K562 (cell line): Measurements from ENCODE around the gene NLK. TPM values are rescaled to one million over a fixed set of nuclear protein-coding genes. Genes with fewer than 3 reads are reported as not detected.

Experiments
- CTCF ChIP-seq, 3 experiments: IDR thresholded peaks in 2 of 3; conservative IDR thresholded peaks in 1 of 3; 2 replicates each; pipeline ENCODE4 v1.5.1; 2011 to 2012; ENCODE audit warnings: low read length in 3 of 3, mild to moderate bottlenecking in 3 of 3, control low read depth in 2 of 3, improper control_type of control experiment in 1 of 3, inconsistent platforms in 1 of 3, low read depth in 1 of 3, mixed read lengths in 1 of 3, moderate library complexity in 1 of 3; ENCODE audit not compliant: insufficient read depth in 2 of 3
- HMGN3 ChIP-seq: IDR thresholded peaks from 2 replicates; pipeline ENCODE4 v1.6.1; 2011; ENCODE audit warnings: borderline replicate concordance, low read depth, mild to moderate bottlenecking, mixed read lengths, low read length; ENCODE audit not compliant: insufficient read length; ENCODE audit errors: extremely low read depth
- LEF1 ChIP-seq: fragments of 450-650 bp; IDR thresholded peaks from 2 replicates; pipeline ENCODE4 v1.6.1; 2016; ENCODE audit warnings: mild to moderate bottlenecking
- MAX ChIP-seq: sonication (generic); formaldehyde crosslinking; IDR thresholded peaks from 2 replicates; pipeline ENCODE4 v1.9.0; 2022; ENCODE audit warnings: mild to moderate bottlenecking, missing genetic modification reagents
- MAZ ChIP-seq, 2 experiments: fragments of 450-650 bp in 1 of 2; sonication (generic) in 1 of 2; formaldehyde crosslinking; IDR thresholded peaks in 1 of 2; conservative IDR thresholded peaks in 1 of 2; 2 replicates each; pipeline versions ENCODE4 v1.4.0 to v1.5.0; 2020; ENCODE audit warnings: mild to moderate bottlenecking in 1 of 2, missing genetic modification reagents in 1 of 2
- MGA ChIP-seq: fragments of 450-650 bp; IDR thresholded peaks from 2 replicates; pipeline ENCODE4 v1.6.1; 2016; ENCODE audit warnings: mild to moderate bottlenecking, moderate library complexity
- NCOA2 ChIP-seq, 2 experiments: fragments of 450-650 bp; IDR thresholded peaks; 2 replicates each; pipeline ENCODE4 v1.6.1; 2018; ENCODE audit warnings: mild to moderate bottlenecking in 2 of 2, moderate library complexity in 1 of 2; ENCODE audit not compliant: partially characterized antibody in 2 of 2
- NR1H2 ChIP-seq: sonication (generic); formaldehyde crosslinking; IDR thresholded peaks from 2 replicates; pipeline ENCODE4 v1.4.0; 2020; ENCODE audit warnings: mild to moderate bottlenecking, missing genetic modification reagents
- TBP ChIP-seq: optimal IDR thresholded peaks from 2 replicates; pipeline ENCODE3; 2011; ENCODE audit warnings: low read depth, low read length, improper control_type of control experiment
- TFAP4 ChIP-seq: sonication (generic); formaldehyde crosslinking; IDR thresholded peaks from 2 replicates; pipeline ENCODE4 v1.8.0; 2022; ENCODE audit warnings: missing genetic modification reagents, mild to moderate bottlenecking, moderate library complexity, borderline replicate concordance
- ZC3H8 ChIP-seq: fragments of 450-650 bp; IDR thresholded peaks from 2 replicates; pipeline ENCODE4 v1.6.1; 2017
- ZFP36 ChIP-seq: fragments of 150-350 bp; IDR thresholded peaks from 2 replicates; pipeline ENCODE4 v1.6.1; 2018; ENCODE audit warnings: low read length, low read depth; ENCODE audit not compliant: partially characterized antibody
- ZNF224 ChIP-seq: sonication (generic); formaldehyde crosslinking; IDR thresholded peaks from 2 replicates; pipeline ENCODE4 v1.8.0; 2022; ENCODE audit warnings: mild to moderate bottlenecking, missing genetic modification reagents
- ZNF76 ChIP-seq: fragments of 250-450 bp; sonication (Bioruptor Pico); IDR thresholded peaks from 2 replicates; pipeline ENCODE4 v1.4.0; 2020; ENCODE audit warnings: mild to moderate bottlenecking, moderate library complexity, borderline replicate concordance
- polyA plus RNA-seq, 8 experiments: library from polyadenylated mRNA; depleted of rRNA in 4 of 8; stranded (reverse) in 5 of 8; unstranded in 3 of 8; fragments of >200 nt; fragmentation: Nextera tagmentation in 2 of 8; fragmentation: Illumina TruSeq in 1 of 8; extraction: Ambion mirVana in 2 of 8; extraction: Trizol in 1 of 8; gene quantifications; 2 replicates each; pipeline versions ENCODE4 v1.2.1 to v1.2.3, GENCODE V29; 2011 to 2014; ENCODE audit warnings: inconsistent platforms in 1 of 8, missing spikeins in 1 of 8
- total RNA-seq, 7 experiments: library from RNA; depleted of rRNA in 6 of 7; stranded (reverse); fragments of >200 nt in 6 of 7; fragmentation: Illumina TruSeq in 2 of 7; extraction: Trizol in 2 of 7; gene quantifications; 2 replicates each; pipeline versions ENCODE4 v1.2.1 to v1.2.3, GENCODE V29; 2011 to 2021; ENCODE audit warnings: low replicate concordance in 1 of 7

Gene NLK
- total and polyA plus RNA-seq, 9 of the 15 experiments (the other 6 are each of a cell fraction or from before 2014, with no cell fraction given), result 10.9 to 59.6 (median 26.7) TPM

DNA sequence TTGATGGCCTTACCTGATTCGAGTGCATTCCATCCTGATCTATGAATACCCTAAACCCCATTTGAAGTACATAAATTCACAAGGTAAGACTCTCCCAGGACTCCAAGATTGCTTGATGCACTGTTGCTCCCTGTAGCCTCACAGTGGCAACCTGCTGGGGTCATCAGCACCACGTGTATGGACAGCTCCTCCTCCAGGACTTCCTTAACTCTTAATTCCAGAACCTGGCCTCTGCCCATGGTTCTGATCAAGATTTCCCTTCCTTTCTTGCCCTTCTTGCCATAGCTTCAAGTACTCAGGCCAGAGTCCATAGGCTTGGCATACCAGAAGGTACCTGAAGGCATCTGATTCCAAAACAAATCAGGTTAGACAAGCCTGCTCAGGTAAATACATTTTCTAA is 34.0 kb upstream of the NLK start (continued):
- TF ChIP-seq MGA (no peak), TBP (no peak), MAZ (CRISPR knock-in tag; conservative IDR thresholded peaks at IDR 0.05 in 1 of 2, IDR thresholded peaks at IDR 0.05 in 1 of 2) (peak in 1 of 2 experiments; percentile 92; a peak in 2 of 4 replicates), LEF1 (no peak), ZC3H8 (no peak), TFAP4 (CRISPR knock-in tag) (peak; percentile 25; the same call in 1 of the 2 replicates), ZNF76 (CRISPR knock-in tag) (no peak), HMGN3 (no peak), ZFP36 (no peak), ZNF224 (no peak), NCOA2 (IDR thresholded peaks at IDR 0.05; ENCODE audit: partially characterized antibody in 2 of 2) (no peak), NR1H2 (no peak), MAX (CRISPR knock-in tag) (no peak), CTCF (IDR thresholded peaks at IDR 0.05 in 2 of 3, conservative IDR thresholded peaks at IDR 0.05 in 1 of 3; ENCODE audit: insufficient read depth in 2 of 3, low read depth in 1 of 3, low read length in 3 of 3) (peak in 1 of 3 experiments; percentile 31; a peak in 2 of 6 replicates)
